ENCODE measurements around the gene TNS4.

TNS4 gene

DNA sequence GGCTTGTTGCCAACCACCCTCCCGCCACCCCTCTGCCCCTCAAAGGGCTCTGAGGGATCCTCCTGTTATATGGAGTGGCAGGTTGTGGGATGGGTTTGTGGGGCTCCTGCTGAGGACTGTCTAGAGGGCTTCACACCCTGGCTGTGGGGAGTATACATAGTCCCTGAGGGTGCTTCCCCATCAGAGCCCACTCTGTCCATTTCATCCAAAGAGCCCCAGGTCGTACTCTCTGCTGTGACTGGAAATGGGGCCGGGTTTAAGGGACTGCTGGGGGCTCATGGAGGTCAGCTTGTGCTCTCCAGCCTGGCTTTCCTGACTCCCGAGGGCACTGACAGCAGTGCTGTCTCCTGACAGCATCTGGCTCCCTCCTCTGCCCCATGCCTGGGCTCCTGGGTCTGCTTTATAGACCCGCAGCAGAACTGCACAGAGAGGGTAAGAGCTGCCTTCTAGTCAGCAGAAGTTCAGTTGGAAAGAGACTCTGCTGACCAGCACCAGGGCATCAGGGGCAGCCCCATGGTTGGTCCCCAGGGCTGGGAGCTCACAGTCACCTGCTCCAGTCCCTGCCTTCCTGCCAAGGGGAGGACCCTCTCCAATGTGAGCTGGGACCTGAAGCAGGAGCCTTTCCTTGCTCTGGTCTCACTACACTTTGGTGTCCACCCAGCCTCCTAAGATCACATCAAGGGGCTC is 17.8 kb upstream of the TNS4 start:
- TF ChIP-seq YY1 (IDR thresholded peaks at IDR 0.05; ENCODE audit: low read depth) (no peak), ZBTB7A (IDR thresholded peaks at IDR 0.05; ENCODE audit: low read depth) (0 out of 2 replicates have a peak, but pooled peaks have one; percentile 7)

DNA sequence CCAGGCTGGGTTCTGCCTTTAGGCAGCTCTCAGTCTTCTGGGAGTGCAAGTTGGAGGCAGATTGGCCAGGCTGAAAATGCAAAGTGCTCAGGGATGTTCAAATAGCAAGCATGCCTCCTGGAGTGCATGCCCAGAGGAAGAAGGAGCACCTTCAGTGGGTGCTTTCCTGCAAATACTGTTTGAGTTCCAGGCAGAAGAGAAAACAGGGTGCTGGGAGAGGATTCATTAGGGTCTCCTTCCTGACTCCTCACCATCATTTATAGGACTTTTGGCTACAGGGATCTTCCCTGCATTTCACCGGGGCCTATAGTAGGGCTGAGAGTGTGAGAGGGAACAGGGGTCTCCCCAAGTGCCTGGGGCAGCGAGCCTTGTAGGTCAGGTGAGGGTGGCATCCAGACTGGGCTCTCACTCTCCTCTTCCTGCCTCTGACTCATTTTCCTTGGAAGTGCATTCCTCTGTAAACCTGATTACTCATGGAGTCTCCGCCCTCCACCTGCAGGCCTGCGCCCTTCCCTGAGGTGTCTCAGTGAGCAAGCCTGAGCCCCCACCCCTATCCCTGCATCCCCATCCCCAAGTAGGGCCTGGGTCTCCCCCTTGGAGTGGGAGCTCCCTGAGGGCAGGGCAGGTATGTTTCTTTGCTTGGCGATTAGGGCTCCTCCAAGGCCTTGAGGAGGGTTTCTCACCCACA is 17.1 kb upstream of the TNS4 start:
- TF ChIP-seq TCF12 (IDR thresholded peaks at IDR 0.05; ENCODE audit: low read depth) (peak; percentile 75), FOXM1 (IDR thresholded peaks at IDR 0.05; ENCODE audit: borderline replicate concordance, low read depth) (peak; percentile 55; the same call in 1 of the 2 replicates), CEBPB (IDR thresholded peaks at IDR 0.05) (no peak), ZBTB7A (IDR thresholded peaks at IDR 0.05; ENCODE audit: low read depth) (peak; percentile 70; the same call in 1 of the 2 replicates), YY1 (IDR thresholded peaks at IDR 0.05; ENCODE audit: low read depth) (no peak), EGR1 (IDR thresholded peaks at IDR 0.05) (no peak), TEAD4 (IDR thresholded peaks at IDR 0.05) (peak; percentile 79), RAD21 (IDR thresholded peaks at IDR 0.05; ENCODE audit: low read depth) (no peak), NFIC (IDR thresholded peaks at IDR 0.05) (peak; percentile 38; the same call in 1 of the 2 replicates), TAF1 (IDR thresholded peaks at IDR 0.05; ENCODE audit: low read depth) (no peak), EP300 (IDR thresholded peaks at IDR 0.05; ENCODE audit: borderline replicate concordance) (peak; percentile 79; the same call in 1 of the 2 replicates)
- TF ChIP-seq, protein P1, sequence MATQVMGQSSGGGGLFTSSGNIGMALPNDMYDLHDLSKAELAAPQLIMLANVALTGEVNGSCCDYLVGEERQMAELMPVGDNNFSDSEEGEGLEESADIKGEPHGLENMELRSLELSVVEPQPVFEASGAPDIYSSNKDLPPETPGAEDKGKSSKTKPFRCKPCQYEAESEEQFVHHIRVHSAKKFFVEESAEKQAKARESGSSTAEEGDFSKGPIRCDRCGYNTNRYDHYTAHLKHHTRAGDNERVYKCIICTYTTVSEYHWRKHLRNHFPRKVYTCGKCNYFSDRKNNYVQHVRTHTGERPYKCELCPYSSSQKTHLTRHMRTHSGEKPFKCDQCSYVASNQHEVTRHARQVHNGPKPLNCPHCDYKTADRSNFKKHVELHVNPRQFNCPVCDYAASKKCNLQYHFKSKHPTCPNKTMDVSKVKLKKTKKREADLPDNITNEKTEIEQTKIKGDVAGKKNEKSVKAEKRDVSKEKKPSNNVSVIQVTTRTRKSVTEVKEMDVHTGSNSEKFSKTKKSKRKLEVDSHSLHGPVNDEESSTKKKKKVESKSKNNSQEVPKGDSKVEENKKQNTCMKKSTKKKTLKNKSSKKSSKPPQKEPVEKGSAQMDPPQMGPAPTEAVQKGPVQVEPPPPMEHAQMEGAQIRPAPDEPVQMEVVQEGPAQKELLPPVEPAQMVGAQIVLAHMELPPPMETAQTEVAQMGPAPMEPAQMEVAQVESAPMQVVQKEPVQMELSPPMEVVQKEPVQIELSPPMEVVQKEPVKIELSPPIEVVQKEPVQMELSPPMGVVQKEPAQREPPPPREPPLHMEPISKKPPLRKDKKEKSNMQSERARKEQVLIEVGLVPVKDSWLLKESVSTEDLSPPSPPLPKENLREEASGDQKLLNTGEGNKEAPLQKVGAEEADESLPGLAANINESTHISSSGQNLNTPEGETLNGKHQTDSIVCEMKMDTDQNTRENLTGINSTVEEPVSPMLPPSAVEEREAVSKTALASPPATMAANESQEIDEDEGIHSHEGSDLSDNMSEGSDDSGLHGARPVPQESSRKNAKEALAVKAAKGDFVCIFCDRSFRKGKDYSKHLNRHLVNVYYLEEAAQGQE (IDR thresholded peaks at IDR 0.05; ENCODE audit: low read depth) = no peak
- TF ChIP-seq, protein P2, sequence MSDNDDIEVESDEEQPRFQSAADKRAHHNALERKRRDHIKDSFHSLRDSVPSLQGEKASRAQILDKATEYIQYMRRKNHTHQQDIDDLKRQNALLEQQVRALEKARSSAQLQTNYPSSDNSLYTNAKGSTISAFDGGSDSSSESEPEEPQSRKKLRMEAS (IDR thresholded peaks at IDR 0.05) = 0 out of 2 replicates have a peak, but pooled peaks have one; percentile 40
- TF ChIP-seq, protein P3, sequence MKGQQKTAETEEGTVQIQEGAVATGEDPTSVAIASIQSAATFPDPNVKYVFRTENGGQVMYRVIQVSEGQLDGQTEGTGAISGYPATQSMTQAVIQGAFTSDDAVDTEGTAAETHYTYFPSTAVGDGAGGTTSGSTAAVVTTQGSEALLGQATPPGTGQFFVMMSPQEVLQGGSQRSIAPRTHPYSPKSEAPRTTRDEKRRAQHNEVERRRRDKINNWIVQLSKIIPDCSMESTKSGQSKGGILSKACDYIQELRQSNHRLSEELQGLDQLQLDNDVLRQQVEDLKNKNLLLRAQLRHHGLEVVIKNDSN (IDR thresholded peaks at IDR 0.05) = peak; percentile 52

DNA sequence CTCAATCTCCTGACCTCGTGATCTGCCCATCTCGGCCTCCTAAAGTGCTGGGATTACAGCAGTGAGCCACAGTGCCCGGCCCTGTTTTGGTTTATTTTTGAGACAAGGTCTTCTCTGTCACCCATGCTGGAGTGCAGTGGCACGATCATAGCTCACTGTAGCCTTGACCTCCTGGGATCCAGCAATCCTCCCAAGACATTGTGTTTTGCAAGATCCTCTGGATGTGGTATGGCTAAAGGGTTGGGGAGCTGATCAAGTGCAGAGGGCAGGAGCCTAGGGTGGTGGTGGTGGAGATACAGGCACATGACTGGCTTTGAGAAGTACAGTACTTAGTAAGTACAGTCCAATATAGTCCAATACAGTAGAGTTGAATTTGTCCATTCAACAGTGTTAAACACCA is 16.6 kb upstream of the TNS4 start:
- TF ChIP-seq TAF1 (IDR thresholded peaks at IDR 0.05; ENCODE audit: low read depth) (no peak), YY1 (IDR thresholded peaks at IDR 0.05; ENCODE audit: low read depth) (no peak), FOXM1 (IDR thresholded peaks at IDR 0.05; ENCODE audit: borderline replicate concordance, low read depth) (no peak), TCF12 (IDR thresholded peaks at IDR 0.05; ENCODE audit: low read depth) (no peak), EGR1 (IDR thresholded peaks at IDR 0.05) (no peak), NFIC (IDR thresholded peaks at IDR 0.05) (no peak), TEAD4 (IDR thresholded peaks at IDR 0.05) (no peak)
- TF ChIP-seq, protein P2 (IDR thresholded peaks at IDR 0.05) = no peak
- TF ChIP-seq, protein P1 (IDR thresholded peaks at IDR 0.05; ENCODE audit: low read depth) = no peak

DNA sequence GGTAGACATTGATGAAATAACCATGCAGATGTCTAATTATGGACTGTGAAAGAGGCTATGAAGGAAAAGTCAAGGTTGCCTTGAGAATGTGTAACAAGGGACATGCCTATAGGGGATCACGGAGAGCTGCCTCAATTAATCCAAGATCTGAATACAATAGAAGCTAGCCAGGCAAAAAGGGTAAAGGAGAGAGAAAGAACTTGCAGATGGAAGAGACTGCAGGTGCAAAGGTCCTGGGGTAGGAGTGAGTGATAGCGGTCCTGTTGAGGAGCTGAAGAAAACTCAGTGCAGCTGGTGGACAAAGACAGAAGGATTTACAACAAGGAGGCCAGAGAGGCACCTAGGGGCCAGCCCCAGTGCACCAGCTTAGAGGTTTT is 15.9 kb upstream of the TNS4 start:
- TF ChIP-seq TCF12 (IDR thresholded peaks at IDR 0.05; ENCODE audit: low read depth) (no peak), CREB1 (IDR thresholded peaks at IDR 0.05; ENCODE audit: low read depth) (no peak), TAF1 (IDR thresholded peaks at IDR 0.05; ENCODE audit: low read depth) (no peak), RAD21 (IDR thresholded peaks at IDR 0.05; ENCODE audit: low read depth) (no peak), NFIC (IDR thresholded peaks at IDR 0.05) (no peak), ZBTB7A (IDR thresholded peaks at IDR 0.05; ENCODE audit: low read depth) (no peak)
- TF ChIP-seq, protein P2 (IDR thresholded peaks at IDR 0.05) = no peak
- TF ChIP-seq, protein P1 (IDR thresholded peaks at IDR 0.05; ENCODE audit: low read depth) = no peak
